Activated CD4-positive, CD25-positive, alpha-beta regulatory T cell treated with anti-CD3 and anti-CD28 coated beads, Interleukin-2, amount 50 U/mL, for 72 hours (primary cell): ENCODE measurements around the gene ACKR1.

Source experiments
- DNase-seq: peaks from one replicate; pipeline ENCODE4 v3.0.0; 2021

The ACKR1 gene

GRCh38 chr1:159223004-159223403, 18.3 kb downstream of the ACKR1 start:
- no peak for DNase-seq

- no peak for DNase-seq
These were observed 23.9 kb downstream of the ACKR1 start for GRCh38 chr1:159228554-159228953.

GRCh38 chr1:159229260-159229885, 24.7 kb downstream of the ACKR1 start:
- no peak for DNase-seq

DNA sequence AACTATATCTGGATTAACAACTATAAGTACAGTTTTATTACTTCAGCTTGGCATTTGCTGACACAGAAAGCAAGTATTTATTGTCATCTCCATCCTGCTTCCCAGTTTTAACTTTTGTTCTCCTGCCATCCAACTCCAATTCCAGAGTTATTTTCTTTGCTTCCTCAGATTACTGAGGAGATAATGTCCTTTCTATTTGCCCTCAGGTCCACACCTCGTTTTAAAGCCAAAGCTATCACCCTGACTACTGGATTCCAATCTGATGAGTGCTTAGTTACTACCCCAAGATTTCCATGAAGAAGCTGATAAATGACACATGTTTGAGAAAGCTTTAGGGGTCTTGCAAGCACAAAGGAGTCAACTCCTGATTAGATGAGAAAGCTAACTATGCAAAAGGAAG, 25.2 kb downstream of the ACKR1 start:
- no peak for DNase-seq

- DNase-seq, result no peak
These were observed 35.0 kb downstream of the ACKR1 start for GRCh38 chr1:159239551-159240220.

- no peak for DNase-seq
These were observed 42.6 kb downstream of the ACKR1 start for GRCh38 chr1:159247266-159247665.

- DNase-seq, result no peak
These were observed 43.6 kb downstream of the ACKR1 start for GRCh38 chr1:159248311-159248710.

DNA sequence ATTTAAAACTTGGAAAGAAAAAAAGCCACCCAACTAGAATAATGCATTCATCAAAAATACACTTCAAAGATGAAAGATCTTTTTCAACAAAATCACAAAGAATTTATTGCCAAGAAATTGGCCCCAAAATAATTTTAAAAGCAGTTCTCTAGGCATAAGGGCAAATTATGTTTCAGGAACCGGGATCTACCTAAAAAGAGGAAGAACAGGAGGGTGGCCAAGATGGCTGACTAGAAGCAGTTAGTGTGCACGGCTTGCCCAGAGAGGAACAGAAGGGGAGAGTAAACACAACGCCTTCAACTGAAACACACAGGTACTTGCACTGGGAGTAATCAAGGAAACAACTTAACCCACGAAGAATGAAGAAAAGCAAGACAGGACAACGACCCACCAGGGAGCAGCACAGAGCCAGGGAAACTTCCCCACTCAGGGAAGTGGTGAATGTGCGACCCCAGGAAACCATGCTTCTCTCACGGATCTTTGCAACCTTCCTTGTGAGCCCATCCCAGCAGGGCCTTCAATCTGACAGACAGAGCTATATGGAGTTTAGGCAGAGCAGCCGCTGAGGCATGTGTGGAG, 46.1 kb downstream of the ACKR1 start:
- DNase-seq, result no peak
